Activated CD8-positive, alpha-beta memory T cell treated with anti-CD3 and anti-CD28 coated beads for 4 hours (primary cell): ENCODE results near the gene GARIN5A.

Experiments
- DNase-seq, 2 donors: peaks; one replicate each; pipeline ENCODE4 v3.0.0-alpha.2; 2020; ENCODE audit warnings: low read depth in 2 of 2

The GARIN5A gene

DNA sequence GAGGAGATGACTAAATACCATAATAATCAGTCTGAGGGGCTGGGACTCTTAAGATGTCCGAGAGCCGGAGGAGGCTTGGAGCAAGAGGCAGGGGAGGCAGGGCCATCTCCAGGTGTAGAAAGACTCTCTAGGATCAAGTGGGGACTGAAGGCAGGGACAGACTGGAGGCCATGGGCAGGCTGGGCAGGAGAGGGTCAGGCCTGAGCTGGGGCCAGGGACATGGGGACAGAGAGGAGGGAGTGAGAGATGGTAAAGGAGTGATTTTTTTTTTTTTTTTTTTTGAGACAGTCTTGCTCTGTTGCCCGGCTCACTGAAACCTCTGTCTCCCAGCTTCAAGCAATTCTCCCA, 32.2 kb upstream of the GARIN5A start:
- DNase-seq, result no peak

DNA sequence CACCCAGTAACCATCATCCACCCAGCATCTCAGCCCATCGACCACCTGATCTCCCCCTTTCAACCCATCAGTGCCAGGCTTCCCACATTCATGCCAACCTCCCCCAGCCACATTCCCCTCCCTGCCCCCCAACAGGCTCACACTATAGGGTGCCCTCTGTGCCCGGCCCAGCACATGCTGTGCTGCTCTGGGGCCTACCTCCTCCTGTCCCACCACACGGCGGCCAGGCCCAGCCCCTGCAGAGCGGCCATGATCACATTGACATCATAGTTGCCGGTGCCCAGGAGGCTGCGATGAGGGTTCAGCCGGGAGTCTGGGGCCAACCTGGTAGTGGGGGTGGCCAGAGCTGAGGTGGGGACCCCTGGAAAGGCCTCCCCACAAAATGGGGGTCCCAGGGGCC, 30.7 kb upstream of the GARIN5A start:
- no peak for DNase-seq

DNA sequence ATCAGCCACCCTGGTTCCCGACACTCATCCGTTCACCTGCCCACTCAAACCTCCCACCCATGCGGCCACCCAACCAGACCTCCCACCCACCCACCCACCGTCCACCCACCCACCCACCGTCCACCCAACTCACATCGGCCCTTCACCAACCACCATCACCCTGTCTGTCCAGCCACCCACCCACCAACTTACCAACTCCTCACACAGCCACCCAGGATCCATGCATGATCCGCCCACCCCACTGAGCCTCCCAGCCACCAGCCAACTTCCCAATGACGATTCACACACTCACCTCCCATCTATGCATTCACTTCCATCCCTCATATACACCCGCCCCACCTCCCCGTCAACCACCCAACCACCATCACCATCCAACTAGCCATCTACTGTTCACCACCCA, 30.1 kb upstream of the GARIN5A start:
- DNase-seq, result no peak

DNA sequence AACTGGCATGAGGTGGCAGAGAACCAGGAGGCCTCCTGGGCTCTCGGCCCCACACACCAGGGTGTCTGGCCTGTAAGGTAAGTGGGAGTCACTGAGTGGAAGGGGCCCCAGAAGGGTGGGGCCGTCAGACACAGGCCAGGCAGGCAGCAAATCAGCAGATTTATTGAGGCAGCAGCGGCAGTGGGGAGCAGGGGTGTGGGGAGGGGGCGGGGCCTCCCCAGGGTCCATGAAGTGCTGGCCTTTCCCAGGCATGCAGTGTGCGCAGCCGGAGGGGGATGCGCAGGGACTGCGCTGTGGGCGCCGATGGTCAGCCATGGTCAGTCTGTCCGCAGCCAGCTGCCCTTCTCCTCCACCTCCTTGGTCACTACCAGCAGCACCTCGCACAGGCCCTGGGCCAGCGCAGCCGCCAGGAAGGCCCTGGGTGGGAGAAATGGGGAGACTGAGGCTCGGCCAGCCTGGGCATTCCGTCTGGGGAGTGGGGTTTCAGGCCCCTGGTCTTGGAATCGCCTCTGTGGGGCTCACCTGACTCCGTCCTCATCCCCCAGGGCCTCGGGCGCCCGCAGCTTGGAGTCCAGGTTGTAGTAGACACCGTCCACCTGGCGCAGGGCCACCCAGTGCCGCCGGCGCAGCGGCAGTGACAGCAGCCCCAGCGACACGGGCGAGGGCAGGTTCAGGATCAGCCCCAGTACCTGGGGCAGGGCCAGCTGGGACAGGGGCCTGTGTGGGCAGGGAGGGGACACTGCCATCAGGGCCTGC, 29.4 kb upstream of the GARIN5A start:
- DNase-seq, result no peak

DNA sequence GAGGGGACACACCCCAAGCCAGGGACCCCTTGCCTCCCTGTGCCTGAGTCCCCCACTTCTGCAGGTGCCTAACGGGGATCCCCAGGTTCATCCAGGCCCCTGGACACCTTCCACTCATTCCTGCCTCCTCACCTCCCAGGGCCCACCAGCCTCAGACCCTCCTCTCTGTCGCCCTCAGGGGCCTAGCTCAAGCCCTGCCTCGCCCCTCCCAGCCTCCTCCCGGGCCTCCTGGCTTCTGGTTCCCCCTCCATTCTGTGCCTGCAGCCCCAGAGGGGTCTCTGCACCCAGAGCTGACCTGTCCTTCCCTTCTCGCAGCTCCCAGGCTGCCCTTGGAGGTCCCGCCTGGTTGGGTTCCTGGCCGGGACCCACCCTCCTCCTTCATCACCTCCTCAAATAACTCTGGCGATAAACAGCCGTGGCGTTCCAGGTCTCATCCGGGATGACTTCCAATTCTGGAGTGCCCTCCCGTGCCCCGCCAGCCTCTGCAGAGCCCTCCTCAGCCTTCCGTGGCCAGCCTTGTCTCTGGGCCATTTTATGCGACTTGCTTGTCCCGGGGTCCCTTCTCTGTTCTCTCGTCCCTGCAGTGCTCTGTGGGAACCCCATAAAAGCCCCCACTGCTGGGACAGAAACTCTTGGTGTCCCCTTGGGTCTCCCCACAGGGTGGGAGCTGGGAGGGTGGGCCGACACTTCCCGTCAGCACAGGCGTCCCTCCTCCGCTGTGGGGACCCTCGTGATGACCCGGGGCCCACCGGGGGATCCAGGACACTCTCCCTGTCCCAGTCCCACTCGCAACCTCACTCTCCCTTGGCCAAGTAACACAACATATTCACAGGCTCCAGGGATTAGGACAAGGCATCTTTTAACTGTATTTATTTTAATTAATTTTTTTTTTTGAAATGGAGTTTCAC, 25.2 kb upstream of the GARIN5A start:
- DNase-seq, result no peak

DNA sequence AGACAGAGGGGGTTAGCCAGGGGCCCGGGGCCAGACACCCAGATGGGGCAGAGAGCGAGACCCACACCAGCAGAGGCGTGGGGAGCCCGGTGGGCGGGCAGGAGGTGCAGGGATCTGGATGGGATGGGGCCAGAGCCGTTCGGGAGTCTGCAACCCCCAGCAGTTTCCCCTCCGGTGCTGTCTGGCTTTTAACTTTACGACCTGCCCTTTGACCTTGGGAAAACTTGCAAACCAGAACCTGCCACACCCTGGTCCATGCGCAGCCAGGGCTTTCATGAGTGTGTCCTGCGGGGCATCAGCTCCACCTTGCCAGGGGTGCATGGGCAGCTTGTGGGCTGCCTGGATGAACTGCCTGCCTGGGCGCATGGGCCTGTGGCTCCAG, 24.5 kb upstream of the GARIN5A start:
- DNase-seq, result no peak

DNA sequence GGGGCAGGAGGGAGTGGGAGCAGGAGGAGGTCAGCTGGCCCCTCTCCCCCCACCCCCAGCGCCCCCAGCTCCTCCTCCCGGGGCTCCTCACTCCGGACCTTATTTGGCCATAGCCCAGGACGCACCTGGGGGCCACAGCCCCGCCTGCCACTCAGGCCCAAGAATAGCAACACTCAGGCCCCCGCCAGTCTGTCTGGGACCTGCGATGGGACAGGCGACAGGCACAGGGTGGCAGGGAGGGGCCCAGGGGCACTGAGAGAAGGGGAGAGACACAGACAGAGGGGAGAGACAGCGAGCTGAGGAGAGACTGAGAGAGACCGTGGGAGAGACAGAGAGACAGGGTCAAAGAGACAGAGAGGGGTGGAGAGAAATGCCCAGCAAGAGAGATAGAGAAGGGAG, 24.1 kb upstream of the GARIN5A start:
- DNase-seq, result no peak

DNA sequence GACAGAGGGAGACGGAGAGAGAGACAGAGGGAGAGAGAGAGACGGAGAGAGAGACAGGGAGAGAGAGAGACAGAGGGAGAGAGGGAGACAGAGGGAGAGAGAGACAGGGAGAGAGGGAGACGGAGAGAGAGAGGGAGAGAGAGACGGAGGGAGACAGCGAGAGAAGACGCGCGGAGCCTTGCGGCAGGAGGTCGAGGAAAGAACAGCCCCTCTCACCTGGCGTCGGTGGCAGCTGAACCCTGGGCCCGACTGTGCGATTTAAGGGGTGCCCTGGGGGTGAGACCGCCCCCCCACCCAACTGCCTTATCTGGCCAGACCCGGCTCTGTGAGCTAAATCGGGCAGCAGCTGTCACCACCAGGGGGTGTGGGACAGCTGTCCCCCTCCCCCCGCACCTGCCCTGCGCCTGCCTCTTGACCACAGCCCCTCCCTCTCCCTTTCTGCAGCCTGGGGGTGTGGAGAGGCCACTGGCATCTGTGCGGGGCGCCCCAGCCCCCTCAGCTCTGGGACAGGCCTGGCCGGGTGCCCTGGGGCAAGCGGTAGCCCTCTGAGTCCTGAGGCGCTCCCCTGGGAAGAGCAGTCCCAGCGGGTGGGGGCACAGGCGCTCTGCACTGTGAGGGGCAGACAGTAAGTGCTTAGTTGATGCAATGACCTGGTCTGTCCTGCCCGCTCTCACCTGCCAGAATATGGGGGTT, 23.6 kb upstream of the GARIN5A start:
- DNase-seq, result no peak

DNA sequence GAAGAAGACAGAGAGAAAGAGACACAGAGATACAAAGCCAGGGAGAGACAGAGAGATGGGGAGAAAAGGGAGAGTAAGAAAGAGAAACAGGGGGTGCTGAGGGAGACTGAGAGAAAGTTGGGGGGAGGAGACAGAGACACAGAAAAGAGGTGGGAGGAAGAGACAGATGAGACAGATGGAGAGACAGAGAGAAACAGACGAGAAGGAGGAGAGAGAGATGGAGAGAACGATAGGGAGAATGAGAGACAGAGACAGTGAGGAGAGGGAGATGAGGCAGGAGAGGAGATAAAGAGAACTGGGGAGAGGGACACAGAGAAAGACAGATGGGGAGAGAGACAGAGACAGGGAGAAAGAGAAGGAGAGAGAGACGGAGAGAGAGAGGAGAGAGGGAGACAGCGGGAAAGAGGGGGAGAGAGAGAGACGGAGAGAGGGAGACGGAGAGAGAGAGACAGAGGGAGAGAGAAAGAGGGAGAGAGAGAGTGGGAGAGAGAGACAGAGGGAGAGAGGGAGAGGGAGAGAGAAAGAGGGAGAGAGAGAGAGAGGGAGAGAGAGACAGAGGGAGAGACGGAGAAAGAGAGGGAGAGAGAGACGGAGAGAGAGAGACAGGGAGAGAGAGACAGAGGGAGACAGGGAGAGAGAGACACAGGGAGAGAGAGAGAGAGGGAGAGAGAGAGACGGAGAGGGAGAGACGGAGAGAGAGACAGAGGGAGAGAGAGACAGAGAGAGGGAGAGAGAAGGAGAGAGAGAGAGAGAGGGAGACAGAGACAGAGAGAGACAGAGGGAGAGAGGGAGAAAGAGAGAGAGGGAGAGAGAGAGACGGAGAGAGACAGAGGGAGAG, 21.8 kb upstream of the GARIN5A start:
- DNase-seq, result no peak

DNA sequence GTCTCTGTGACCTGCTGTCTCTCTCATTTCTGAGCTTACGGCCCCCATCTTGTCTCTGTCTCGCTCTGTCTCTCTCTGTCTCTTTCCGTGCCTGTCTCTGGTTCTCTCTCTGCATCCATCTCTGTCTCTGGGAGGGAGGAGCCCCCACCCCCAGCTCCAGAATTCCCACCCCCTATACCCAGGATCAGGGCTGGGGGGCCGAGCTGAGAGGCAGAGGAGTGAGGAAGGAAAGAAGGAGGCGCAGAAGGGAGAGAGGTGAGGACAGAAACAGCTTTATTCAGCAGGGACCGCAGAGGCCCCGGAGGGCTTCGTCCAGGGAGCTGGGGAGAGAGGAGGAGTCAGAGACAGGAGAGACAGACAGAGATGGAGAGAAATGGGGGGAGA, 20.4 kb upstream of the GARIN5A start:
- no peak for DNase-seq

DNA sequence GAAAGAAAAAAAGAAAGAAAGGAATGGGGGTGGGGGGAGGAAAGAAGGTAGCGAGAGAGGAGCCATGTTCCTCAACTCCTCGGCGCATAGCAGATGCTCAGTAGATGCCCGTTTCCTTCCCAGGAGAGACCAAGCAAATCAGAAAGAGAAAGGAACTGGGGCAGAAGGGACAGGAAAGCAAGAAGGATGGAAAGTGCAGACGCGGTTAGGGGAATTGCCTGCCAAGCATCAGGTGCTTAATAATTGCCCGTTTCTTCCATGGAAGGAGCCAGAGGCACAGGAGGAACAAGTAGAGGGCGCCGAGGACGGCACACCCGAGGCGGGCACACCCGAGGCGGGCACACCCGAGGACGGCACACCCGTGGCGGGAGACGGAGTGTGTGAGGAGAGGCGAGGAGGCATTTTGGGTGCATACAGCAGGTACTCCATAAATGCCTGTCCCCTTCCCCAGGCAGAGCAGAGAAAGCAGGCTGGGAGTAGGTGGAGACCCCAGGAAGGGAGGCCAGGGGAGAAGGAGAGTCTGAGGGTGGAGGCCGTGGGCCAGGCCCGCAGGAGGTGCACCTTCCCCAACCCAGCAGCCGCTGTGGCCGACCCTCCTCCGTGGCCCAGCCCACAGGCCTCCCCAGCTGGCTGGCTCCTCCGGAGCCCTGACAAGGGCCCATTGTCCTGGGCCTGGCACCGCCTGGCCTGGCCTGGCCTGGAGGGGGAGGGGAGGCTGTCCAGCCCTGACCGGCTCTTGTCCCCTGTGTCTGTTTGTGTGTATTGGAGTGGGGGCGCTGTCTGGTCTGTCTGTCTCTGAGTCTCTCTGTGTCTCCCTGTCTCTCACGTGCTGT, 19.8 kb upstream of the GARIN5A start:
- DNase-seq, result no peak

DNA sequence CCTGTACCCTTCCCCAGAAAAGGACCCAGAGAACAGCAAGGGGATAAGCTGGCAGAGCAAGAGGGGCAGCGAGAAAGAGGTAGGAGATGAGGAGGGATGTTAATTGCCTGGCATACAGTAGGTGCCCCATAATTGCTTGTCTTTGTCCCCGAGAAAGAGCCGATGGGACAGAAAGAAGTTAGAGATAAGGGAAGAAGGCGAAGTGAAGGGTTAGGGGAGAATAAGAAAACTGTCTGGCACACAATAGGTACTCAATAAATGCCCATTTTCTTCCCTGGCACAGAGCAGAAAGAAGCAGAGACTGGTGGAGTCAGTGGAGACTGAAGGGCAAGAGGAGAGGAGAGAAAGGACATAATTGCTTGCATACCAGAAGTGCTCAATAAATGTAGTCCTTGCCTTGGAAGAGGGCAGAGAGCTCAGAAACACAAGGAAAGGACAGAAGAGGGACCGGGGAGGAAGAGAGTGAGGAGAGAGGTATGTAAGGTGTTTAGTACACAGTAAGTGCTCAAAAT, 18.4 kb upstream of the GARIN5A start:
- no peak for DNase-seq

DNA sequence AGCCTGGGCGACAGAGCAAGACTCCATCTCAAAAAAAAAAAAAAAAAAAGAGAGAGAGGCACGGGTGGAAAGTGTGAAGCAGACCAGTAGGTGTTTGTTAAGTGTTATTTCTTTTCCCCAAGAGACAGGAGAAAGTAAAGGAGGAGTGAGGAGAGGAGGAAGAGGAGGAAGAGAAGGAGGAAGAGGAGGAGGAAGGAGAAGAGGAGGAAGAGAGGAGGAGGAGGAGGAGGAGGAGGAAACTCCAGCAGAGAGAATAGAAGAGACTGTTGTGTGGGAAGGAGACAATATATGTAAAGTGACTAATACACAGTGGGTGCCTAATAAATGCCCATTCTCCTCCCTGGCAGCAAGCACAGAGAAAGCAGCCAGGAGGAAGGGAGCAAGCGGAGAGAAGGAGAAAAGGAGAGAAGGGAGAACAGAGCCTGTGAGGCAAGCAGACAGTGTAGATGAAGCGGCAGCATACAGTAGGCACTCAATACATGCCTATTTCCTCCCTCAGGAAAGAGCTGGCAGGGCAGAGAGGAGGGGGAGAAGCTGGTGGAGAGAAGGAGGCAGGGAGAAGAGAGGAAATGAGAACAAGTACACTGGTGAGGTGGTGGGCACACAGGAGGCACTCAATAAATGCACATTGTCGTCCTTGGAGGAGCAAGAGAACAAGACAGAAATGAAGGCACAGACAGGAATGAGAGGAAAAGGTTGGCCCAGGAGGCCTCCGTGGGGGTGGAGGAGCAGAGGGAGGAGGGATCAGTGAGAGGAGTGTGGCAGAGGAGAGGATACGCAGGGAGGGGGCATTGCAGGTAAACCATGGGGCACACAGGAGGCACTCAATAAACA, 17.8 kb upstream of the GARIN5A start:
- no peak for DNase-seq

DNA sequence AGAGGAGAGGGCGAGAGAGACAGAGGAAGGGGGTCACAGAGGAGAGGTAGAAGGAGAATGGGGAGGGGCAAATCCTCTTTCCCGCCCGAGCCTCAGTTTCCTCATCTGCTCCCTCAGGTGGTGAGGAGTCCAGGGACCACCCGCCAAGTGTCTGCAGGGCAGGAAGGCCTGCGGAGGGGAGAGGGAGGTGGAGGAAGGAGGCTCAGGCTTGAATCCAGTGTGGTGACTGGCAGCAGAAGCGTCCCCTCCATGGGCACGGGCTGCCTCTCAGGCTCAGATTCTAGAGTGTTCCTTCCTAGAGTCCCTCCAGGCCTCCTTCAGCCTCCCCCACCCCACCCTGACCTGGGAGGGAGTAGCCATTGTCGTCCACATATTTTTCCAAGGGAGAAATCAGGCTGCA, 16.5 kb upstream of the GARIN5A start:
- no peak for DNase-seq

DNA sequence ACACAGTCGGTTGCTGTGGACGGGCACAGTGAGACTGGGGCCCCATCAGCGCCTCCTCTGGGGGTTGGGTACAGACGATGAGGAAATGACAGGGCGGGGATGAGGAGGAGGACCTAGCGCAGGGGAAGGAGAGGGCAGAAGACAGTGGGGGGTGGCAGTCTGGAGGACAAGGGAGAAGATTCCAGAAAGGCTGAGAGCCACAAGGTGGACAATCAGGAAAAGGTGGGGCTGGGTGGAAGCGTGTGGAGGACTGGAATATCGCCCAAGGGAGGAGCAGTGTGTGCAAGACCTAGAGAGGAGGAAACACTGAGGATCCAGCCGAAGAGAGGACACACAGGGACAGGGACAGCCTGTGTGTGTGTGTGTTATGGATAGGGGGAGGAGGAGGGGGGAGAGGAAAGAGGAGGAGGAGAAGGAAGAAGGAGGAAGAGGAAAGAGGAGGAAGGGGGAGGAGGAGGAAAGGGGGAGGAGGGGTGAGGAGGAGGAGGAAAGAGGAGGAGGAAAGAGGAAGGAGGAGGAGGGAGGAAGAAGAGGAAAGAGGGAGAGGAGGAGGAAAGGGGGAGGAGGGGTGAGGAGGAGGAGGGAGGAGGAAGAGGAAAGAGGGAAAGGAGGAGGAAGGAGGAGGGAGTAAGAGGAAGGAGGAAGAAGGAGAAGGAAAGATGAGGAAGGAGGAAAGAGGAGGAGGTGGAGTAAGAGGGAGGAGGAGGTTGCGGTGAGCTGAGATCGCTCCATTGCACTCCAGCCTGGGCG, 15.8 kb upstream of the GARIN5A start:
- no peak for DNase-seq

DNA sequence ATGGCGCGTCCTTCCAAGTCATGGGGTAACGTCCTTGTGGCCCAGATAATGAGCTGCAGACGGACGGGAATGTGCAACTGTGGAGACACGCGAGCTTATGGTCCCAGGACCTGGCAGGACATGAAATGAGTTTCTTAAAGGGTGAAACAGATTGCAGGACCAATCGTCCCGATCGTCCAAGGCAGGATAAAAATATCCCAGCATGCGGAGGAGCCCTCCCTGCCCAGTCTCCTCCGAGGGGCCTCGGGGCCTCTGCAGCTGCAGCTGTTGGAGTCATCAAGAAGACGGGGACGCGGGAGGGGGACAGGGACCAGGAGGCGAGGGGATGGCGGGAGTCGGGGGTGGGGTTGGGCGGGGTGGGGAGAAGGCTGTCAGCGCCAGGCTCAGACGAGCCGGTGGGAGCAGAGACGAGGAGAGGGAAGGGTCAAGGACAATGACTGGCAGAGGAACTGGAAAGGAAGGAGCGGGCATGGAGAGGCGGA, 14.4 kb upstream of the GARIN5A start:
- DNase-seq, result no peak

DNA sequence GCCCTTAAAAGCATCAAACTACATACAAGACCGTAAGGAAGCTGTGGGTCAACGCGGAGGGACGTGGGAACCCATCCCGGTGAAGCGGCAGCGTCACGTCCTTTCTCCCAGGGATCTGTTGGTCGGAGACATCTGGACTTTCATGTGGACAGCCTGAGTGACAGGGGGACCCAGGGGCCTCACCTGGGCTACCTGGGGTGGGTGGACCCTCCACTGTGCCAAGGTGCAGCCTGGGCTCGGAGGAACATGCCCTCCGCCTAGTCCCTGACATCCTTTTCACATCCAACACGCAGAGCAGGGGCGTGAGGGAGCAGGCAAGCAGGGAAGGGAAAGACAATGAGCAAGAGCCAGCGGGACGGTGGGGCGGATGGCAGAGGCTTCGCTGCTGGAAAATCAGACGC, 13.8 kb upstream of the GARIN5A start:
- no peak for DNase-seq

DNA sequence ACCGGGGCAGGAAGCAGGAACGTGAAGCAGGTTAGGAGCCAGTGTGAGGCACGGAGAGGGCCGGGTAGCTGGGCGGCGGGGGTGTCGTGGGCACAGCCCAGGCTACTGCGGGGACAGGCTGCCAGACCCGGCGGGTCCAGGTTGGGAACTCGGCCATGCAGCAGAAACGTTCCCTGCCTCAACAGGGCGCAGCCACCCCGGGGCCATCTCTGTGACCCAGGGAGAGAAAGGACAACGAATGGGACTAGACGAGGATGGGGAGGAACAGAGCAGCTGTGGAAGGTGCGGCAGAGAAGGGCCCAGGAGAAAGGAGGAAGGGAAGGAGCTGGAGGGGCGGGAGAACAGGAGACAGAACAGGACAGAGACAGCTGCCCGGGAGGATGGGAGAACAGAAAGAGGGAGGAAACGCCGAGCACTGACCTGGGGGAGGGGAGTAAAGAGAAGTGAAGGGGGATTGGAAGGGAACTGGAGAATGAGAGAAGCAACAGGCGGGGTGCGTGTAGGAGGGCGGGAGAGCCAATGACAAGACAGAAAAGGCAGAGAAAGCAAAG, 12.9 kb upstream of the GARIN5A start:
- DNase-seq, result no peak
